ENCODE results near the gene FBXO10.
"Not testable (repeated sequence)": the region's sequence is repeated elsewhere in the genome, so short reads cannot be mapped to it uniquely, and the experiment has no call there.

The FBXO10 gene

DNA sequence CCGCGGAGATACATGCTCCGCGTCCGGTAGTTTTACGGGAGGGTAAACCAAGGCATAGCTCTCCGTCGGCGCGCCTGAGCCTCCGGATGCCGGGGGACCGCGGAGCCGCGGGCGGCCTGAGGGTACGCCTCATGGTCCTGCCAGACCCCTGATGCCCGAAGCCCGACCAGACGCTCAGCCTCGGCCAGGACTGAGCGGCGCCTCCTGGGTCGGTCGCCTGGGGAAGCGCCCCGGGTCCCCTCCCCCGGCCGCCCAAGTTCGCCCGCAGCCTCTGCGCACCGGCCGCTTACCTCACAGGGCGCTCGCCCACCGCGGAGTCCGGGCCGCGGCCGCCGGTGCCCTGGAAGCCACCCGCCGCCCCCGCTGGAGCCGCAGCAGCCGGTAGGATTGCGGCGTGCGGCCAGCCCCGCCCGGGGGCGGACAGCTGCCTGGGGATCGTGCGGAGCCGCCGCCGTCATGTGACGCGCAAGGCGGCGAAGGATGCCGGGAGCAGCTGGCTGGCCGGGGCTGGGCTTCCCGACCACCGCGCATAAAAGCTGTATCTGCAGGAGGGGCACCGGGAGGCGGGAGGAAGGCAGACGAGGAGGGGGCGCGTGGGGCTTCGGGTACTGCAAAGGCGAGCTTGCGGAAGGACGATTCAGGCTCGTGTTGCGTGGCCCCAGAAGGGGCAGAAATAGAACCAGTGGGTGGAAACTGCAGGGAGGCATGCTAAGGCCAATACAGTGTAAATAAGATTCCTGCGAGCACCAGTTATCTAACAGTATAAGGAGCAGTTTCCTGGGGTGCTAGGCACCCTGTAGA, at the start of gene FBXO10:
TSS of gene FBXO10 (minus strand) at position 460 of the 801 bp plus-strand sequence. CDS start 34,612 bp downstream, outside the sequence.
- DNase-seq (ENCODE audit: low spot score), result peak; percentile 94

- no peak for DNase-seq (ENCODE audit: low spot score)
Measured at GRCh38 chr9:37625758-37626147, 49.6 kb upstream of the FBXO10 start.

GRCh38 chr9:37625036-37625757, 49.0 kb upstream of the FBXO10 start:
- DNase-seq (ENCODE audit: low spot score), result no peak

- DNase-seq (ENCODE audit: low spot score), result no peak
Measured at GRCh38 chr9:37624073-37624472, 47.9 kb upstream of the FBXO10 start.

DNA sequence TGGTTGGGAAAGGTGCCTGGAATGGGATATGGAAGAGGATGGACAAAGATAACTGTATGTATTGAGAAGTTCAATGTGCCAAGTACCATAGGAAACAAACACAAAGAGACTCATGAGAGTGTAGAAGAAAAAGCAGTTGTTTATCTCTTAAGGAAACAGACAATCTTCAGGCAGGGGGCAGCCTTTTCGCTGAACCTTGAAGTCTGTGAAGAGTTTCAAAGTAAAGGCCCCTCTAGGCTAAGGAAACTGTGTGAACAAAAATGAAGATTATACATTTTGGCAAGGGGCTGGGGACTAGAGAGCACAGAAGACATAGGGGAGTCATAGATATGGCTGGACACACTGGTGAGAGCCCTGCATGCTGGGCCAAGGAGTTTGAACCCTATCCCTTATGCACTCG, 47.1 kb upstream of the FBXO10 start:
- no peak for DNase-seq (ENCODE audit: low spot score)

DNA sequence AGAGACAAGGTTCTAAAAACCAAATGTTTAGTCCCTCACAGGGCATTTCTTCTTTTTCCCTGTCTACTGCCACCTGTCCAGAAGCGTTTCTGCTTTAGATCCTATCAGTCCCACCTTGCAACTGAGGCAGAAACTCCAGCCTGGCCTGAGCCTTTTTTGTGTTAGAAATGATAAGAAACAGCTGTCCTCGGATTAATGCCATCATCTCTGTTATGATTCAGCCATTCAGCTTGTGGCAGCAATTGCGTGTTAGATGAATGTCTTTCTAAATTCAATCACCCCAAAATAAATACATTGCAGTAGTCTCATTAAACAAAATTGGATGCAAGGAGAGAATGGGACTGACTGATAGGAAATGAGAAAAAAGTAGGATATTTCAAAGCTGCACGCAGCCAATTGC, 46.3 kb upstream of the FBXO10 start:
- DNase-seq (ENCODE audit: low spot score), result peak; percentile 58

DNA sequence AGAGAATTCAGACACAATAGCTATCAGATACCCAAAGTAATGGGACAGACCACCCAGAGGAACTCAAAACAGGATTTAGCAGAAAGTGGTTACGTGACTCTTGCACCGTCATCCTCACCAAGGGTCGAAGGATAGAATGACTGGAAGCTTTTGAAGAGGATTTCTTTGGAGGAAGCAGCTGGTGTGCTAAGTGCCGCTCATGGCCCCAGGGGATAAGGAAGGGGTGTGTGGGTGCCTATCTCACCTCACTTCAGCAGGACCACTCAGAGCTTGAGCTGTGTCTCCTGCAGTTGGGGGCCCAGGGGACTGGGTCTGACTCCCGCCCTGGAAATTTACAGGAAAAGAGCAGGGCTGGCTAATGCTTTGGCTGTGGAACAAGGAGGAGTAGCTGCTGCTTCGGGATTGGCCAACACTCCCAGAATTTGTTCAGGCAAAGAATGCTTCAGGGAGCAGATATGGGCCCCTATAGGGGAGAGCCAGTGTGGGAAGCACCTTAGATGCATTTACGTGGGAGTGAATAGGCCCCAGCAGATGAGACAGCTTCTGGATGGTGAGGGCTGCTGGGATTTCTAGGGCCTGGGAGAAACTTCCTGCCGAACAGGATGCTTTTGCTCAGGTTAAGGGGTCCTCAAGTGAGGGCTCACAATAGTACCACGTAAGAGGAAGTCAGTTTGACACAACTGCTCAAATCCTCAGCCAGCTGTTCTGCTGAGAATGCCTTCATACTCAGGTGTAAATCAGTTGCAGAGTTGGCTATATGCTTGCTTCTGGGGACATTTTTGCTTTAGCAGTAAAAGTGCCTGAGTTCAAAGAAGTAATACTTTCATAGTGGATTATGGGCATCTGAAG, 45.3 kb upstream of the FBXO10 start:
- DNase-seq (ENCODE audit: low spot score), result no peak

DNA sequence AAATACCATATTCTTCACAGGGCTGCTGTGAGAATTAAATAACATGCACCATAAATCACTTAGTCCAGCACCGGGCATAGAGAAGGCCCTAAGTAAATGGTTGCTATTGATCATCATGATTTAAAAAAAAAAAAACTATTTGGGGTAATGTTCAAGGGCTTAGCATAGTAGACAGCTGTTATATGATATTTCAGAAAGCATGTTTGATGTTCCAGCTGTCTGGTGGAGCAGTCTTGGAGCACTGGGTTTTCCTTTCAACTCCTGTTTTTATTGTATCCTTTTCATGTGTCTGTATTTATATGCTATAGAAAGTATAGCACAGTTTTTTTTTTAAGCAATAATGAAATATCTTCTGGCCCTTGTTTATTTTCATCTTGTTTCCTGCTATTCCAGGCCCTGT, 44.2 kb upstream of the FBXO10 start:
- DNase-seq (ENCODE audit: low spot score), result no peak

GRCh38 chr9:37619806-37620205, 43.6 kb upstream of the FBXO10 start:
- DNase-seq (ENCODE audit: low spot score), result no peak

GRCh38 chr9:37618817-37619216, 42.6 kb upstream of the FBXO10 start:
- DNase-seq (ENCODE audit: low spot score), result peak; percentile 71

GRCh38 chr9:37617832-37618231, 41.7 kb upstream of the FBXO10 start:
- peak; percentile 87 for DNase-seq (ENCODE audit: low spot score)

- no peak for DNase-seq (ENCODE audit: low spot score)
Measured at GRCh38 chr9:37617161-37617560, 41.0 kb upstream of the FBXO10 start.

DNA sequence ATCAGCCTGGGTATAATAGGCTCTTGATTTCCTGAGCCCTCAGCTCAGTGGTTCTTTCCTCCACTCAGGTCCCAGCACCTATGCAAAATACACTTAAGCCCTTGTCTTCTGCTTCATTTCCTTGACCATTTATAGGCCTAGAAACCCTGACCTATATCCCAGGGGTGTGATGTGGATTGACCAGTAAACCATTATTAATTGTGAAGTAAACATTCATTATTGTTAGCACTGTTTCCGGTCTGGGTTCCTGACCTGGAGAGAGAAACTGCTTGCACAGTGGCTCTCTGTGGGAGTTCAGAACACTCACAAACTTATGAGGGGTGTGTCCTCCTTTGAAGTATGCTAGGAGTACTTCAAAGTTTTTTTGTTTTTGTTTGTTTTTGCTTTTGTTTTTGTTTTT, 35.8 kb upstream of the FBXO10 start:
- no peak for DNase-seq (ENCODE audit: low spot score)

GRCh38 chr9:37611014-37611413, 34.8 kb upstream of the FBXO10 start:
- no peak for DNase-seq (ENCODE audit: low spot score)

GRCh38 chr9:37609735-37610397, 33.7 kb upstream of the FBXO10 start:
- no peak for DNase-seq (ENCODE audit: low spot score)

- DNase-seq (ENCODE audit: low spot score), result no peak
Measured at GRCh38 chr9:37608250-37608649, 32.1 kb upstream of the FBXO10 start.

GRCh38 chr9:37604296-37604695, 28.1 kb upstream of the FBXO10 start:
- DNase-seq (ENCODE audit: low spot score), result peak; percentile 44

- no peak for DNase-seq (ENCODE audit: low spot score)
Measured at GRCh38 chr9:37602817-37603216, 26.6 kb upstream of the FBXO10 start.

DNA sequence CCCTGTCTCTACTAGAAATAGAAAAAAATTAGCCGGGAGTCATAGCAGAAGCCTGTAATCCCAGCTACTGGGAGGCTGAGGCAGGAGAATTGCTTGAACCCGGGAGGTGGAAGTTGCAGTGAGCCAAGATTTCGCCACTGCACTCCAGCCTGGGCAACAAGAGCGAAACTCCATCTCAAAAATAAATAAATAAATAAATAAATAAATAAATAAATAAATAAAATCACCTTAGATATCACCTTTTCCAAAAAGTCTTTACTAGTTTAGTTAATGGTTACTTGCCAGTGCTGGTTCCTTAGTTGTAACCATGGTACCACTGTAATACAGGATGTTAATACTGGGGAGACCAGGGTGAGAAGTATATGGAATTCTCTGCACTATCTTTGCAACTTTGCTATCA, 25.9 kb upstream of the FBXO10 start:
- DNase-seq (ENCODE audit: low spot score), result not testable (repeated sequence)

DNA sequence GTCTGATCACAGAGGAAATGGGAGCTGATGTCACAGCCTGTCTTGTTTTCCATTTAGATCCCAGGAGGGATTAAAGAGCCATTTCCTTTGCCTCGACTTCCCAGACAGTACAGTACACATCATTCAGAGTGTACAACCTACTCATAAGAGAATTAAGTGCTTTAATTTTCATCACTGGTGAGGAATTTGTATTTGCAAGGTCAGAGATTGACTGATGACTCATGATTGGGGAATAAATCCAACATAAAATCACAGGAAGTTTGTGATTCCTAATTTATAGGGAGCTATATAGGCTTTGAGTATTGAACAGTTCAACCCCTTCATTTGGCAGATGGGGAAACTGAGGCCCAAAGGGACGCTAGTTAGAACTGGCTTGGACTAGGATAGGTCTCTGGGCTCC, 20.3 kb upstream of the FBXO10 start:
- DNase-seq (ENCODE audit: low spot score), result no peak

- DNase-seq (ENCODE audit: low spot score), result no peak
Measured at GRCh38 chr9:37593883-37594448, 17.8 kb upstream of the FBXO10 start.

All from AG20443 (cell line).